ENCODE data around the gene NMS.

DNA sequence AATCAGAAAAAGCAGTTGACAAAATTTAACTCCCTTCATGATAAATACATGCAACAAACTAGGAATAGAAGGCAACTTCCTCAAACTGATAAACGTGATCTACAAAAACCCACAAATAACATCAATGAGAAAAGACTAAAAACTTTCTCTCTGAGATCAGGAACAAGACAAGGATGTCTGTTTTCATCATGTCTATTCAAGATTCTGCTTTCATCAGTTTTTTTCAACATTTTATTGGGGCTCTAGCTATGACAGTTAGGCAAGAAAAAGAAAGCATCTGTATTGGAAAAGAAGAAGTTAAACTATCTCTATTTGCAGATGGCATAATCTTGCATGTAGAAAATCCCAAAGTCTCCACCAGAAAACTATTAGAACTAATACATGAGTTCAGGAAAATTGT is 40.6 kb upstream of the NMS start:
- TF ChIP-seq CTCF (IDR thresholded peaks at IDR 0.05) (no peak), POLR2A (IDR thresholded peaks at IDR 0.05) (no peak)

Measured in breast epithelium (tissue), 3 donors.